ENCODE data around the gene CEP162. TPM values are rescaled to one million over a fixed set of nuclear protein-coding genes. Genes with fewer than 3 reads are reported as not detected.
"Not testable (repeated sequence)": the region's sequence is repeated elsewhere in the genome, so short reads cannot be mapped to it uniquely, and the experiment has no call there.

CEP162 gene
- total RNA-seq, 1 experiment from 2014 or later: 7.3 TPM

DNA sequence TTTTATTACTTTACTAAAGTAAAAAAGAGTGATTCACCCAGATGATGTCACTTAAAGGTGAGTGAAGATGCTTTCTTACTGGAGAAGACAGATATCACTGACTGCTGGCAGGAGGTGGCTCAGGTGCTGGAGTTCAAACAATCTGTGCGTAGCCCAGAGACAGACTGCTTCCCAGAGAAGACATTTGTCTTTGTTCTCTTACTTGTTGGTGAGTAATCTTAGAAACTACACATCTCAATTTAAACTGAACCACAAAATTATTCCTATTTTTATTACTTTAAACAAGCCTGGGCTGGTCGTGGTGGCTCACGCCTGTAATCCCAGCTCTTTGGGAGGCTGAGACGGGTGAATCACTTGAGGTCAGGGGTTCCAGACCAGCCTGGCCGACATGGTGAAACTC, 92.2 kb downstream of the CEP162 start:
- H3K27ac Mint-ChIP-seq (ENCODE audit: unreplicated experiment): no peak overlapping the region
- H3K27me3 Mint-ChIP-seq (ENCODE audit: insufficient read depth, unreplicated experiment): no peaks in the 10 kb centered on the region
- H3K9me3 ChIP-seq: no peaks in the 10 kb centered on the region
- H3K4me1 ChIP-seq: no peaks in the 10 kb centered on the region
- H3K4me3 Mint-ChIP-seq (ENCODE audit: unreplicated experiment): no peak overlapping the region
- TF ChIP-seq, protein P1, sequence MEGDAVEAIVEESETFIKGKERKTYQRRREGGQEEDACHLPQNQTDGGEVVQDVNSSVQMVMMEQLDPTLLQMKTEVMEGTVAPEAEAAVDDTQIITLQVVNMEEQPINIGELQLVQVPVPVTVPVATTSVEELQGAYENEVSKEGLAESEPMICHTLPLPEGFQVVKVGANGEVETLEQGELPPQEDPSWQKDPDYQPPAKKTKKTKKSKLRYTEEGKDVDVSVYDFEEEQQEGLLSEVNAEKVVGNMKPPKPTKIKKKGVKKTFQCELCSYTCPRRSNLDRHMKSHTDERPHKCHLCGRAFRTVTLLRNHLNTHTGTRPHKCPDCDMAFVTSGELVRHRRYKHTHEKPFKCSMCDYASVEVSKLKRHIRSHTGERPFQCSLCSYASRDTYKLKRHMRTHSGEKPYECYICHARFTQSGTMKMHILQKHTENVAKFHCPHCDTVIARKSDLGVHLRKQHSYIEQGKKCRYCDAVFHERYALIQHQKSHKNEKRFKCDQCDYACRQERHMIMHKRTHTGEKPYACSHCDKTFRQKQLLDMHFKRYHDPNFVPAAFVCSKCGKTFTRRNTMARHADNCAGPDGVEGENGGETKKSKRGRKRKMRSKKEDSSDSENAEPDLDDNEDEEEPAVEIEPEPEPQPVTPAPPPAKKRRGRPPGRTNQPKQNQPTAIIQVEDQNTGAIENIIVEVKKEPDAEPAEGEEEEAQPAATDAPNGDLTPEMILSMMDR (IDR thresholded peaks at IDR 0.05; ENCODE audit: insufficient read depth in 1 of 2, low read depth in 1 of 2, low read length in 1 of 2, severe bottlenecking in 1 of 2, unreplicated experiment in 1 of 2): no peak
- intact Hi-C loops (cut with micrococcal nuclease; ENCODE audit: unreplicated experiment): no loop called here
- H3K27me3 ChIP-seq (replicated peaks; ENCODE audit: control insufficient read depth, insufficient read depth, low read length): no peaks in the 10 kb centered on the region
- BruUV-seq (replicated peaks): no TSS peak
- no peaks in the 10 kb centered on the region for H3K36me3 ChIP-seq (ENCODE audit: control insufficient read depth, insufficient read depth, low read length)
- POLR2A ChIA-PET: no interaction called here
- peaks cover 10% of the 10 kb centered on the region for H3K9me3 Mint-ChIP-seq (ENCODE audit: unreplicated experiment)
- no peak for DNase-seq
- no peak overlapping the region for H3K4me3 ChIP-seq (ENCODE audit: low read depth, low read length)
- no peaks in the 10 kb centered on the region for H3K4me1 Mint-ChIP-seq (ENCODE audit: low read depth, unreplicated experiment)
- H3K36me3 Mint-ChIP-seq (ENCODE audit: insufficient read depth, unreplicated experiment): no peaks in the 10 kb centered on the region
- CTCF ChIA-PET: no interaction called here

DNA sequence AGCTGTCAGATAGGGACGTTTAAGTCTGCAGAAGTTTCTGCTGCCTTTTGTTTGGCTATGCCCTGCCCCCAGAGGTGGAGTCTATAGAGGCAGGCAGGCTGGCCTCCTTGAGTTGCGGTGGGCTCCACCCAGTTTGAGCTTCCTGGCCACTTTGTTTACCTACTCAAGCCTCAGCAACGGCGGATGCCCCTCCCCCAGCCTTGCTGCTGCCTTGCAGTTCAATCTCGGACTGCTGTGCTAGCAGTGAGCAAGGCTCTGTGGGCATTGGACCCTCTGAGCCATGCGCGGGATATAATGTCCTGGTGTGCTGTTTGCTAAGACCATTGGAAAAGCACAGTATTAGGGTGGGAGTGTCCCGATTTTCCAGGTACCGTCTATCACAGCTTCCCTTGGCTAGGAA, 94.1 kb downstream of the CEP162 start:
- intact Hi-C loops (cut with micrococcal nuclease; ENCODE audit: unreplicated experiment); H3K27ac Mint-ChIP-seq (ENCODE audit: unreplicated experiment); CTCF ChIA-PET; H3K27me3 ChIP-seq (replicated peaks; ENCODE audit: control insufficient read depth, insufficient read depth, low read length); H3K4me3 Mint-ChIP-seq (ENCODE audit: unreplicated experiment); H3K4me1 Mint-ChIP-seq (ENCODE audit: low read depth, unreplicated experiment); H3K27me3 Mint-ChIP-seq (ENCODE audit: insufficient read depth, unreplicated experiment); POLR2A ChIA-PET; H3K4me3 ChIP-seq (ENCODE audit: low read depth, low read length); H3K4me1 ChIP-seq; H3K36me3 Mint-ChIP-seq (ENCODE audit: insufficient read depth, unreplicated experiment); DNase-seq; H3K9me3 ChIP-seq; BruUV-seq (replicated peaks); H3K36me3 ChIP-seq (ENCODE audit: control insufficient read depth, insufficient read depth, low read length): not testable (repeated sequence)
- H3K9me3 Mint-ChIP-seq (ENCODE audit: unreplicated experiment): peaks cover 10% of the 10 kb centered on the region

DNA sequence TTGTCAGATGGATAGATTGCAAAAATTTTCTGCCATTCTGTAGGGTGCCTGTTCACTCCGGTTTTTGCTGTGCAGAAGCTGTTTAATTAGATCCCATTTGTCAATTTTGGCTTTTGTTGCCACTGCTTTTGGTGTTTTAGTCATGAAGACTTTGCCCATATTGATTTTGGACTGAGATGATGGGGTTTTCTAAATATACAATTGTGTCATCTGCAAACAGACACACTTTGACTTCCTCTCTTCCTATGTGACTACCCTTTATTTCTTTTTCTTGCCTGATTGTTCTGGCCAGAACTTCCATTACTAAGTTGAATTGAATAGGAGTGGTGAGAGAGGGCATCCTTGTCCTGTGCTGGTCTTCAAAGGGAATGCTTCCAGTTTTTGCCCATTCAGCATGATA, 97.9 kb downstream of the CEP162 start:
- H3K9me3 Mint-ChIP-seq (ENCODE audit: unreplicated experiment): peaks cover 10% of the 10 kb centered on the region
- POLR2A ChIA-PET; DNase-seq; BruUV-seq (replicated peaks); H3K36me3 ChIP-seq (ENCODE audit: control insufficient read depth, insufficient read depth, low read length); H3K4me1 ChIP-seq; H3K4me1 Mint-ChIP-seq (ENCODE audit: low read depth, unreplicated experiment); H3K4me3 ChIP-seq (ENCODE audit: low read depth, low read length); CTCF ChIA-PET; H3K36me3 Mint-ChIP-seq (ENCODE audit: insufficient read depth, unreplicated experiment); H3K27ac Mint-ChIP-seq (ENCODE audit: unreplicated experiment); H3K4me3 Mint-ChIP-seq (ENCODE audit: unreplicated experiment); intact Hi-C loops (cut with micrococcal nuclease; ENCODE audit: unreplicated experiment); H3K27me3 ChIP-seq (replicated peaks; ENCODE audit: control insufficient read depth, insufficient read depth, low read length); H3K9me3 ChIP-seq; H3K27me3 Mint-ChIP-seq (ENCODE audit: insufficient read depth, unreplicated experiment): not testable (repeated sequence)

DNA sequence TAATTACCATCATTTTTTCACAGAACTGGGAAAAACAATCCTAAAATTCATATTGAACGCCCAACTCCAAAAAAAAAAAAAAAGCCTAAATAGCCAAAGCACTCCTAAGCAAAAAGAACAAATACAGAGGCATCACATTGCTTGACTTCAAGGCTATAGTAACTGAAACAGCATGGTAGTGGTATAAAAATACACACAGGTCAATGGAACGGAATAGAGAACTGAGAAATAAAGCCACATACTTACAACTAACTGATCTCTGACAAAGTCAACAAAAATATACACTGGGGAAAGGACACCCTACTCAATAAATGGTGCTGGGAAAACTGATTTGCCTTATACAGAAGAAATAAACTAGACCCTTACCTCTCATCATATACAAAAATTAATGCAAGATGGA, 104.3 kb downstream of the CEP162 start:
- no peaks in the 10 kb centered on the region for H3K4me1 Mint-ChIP-seq (ENCODE audit: low read depth, unreplicated experiment)
- POLR2A ChIA-PET: no interaction called here

More for the DNA sequence above, 104.3 kb downstream of the CEP162 start:
- CTCF ChIA-PET: no interaction called here
- BruUV-seq (replicated peaks): no TSS peak
- intact Hi-C loops (cut with micrococcal nuclease; ENCODE audit: unreplicated experiment): no loop called here
- no peak for DNase-seq
- no peaks in the 10 kb centered on the region for H3K27me3 ChIP-seq (replicated peaks; ENCODE audit: control insufficient read depth, insufficient read depth, low read length)
- H3K27ac Mint-ChIP-seq (ENCODE audit: unreplicated experiment): no peak overlapping the region
- H3K4me3 ChIP-seq (ENCODE audit: low read depth, low read length): no peak overlapping the region
- H3K9me3 Mint-ChIP-seq (ENCODE audit: unreplicated experiment): no peaks in the 10 kb centered on the region
- TF ChIP-seq, protein P1 (IDR thresholded peaks at IDR 0.05; ENCODE audit: insufficient read depth in 1 of 2, low read depth in 1 of 2, low read length in 1 of 2, severe bottlenecking in 1 of 2, unreplicated experiment in 1 of 2): no peak
- no peaks in the 10 kb centered on the region for H3K27me3 Mint-ChIP-seq (ENCODE audit: insufficient read depth, unreplicated experiment)
- H3K36me3 ChIP-seq (ENCODE audit: control insufficient read depth, insufficient read depth, low read length): no peaks in the 10 kb centered on the region
- H3K4me1 ChIP-seq: no peaks in the 10 kb centered on the region
- no peak overlapping the region for H3K4me3 Mint-ChIP-seq (ENCODE audit: unreplicated experiment)
- H3K9me3 ChIP-seq: no peaks in the 10 kb centered on the region
- peaks cover 5% of the 10 kb centered on the region for H3K36me3 Mint-ChIP-seq (ENCODE audit: insufficient read depth, unreplicated experiment)

Measured in Caco-2 (cell line).